ENCODE measurements around the gene ATOH8.

The ATOH8 gene

DNA sequence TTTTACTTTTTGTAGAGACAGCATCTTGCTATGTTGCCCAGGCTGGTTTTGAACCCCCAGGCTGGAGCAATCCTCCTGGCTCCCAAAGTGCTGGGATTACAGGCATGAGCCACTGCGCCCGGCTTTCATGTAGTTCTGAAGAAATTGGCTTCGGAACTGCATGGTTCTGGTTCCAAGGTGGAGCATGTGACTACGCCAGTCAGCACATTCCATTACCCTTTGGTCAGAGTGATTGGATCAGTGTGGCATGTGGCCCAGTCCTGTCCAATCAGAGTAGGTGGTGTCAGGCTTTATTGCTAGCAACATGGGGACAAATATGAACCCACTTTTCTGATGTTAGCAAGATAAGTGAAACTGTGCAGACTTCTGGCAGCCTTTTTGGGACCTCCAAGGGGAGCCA is 16.3 kb upstream of the ATOH8 start:
- H3K27ac ChIP-seq, result no peak overlapping the region
- TF ChIP-seq ZFX (IDR thresholded peaks at IDR 0.05) (no peak), CTCF (conservative IDR thresholded peaks at IDR 0.05) (no peak)

GRCh38 chr2:85737961-85738360 is 15.8 kb upstream of the ATOH8 start:
- TF ChIP-seq ZFX (IDR thresholded peaks at IDR 0.05) (no peak), CTCF (conservative IDR thresholded peaks at IDR 0.05) (no peak)
- H3K27ac ChIP-seq, result no peak overlapping the region

- TF ChIP-seq CTCF (conservative IDR thresholded peaks at IDR 0.05) (no peak), ZFX (IDR thresholded peaks at IDR 0.05) (no peak)
Measured at GRCh38 chr2:85740193-85740592, 13.6 kb upstream of the ATOH8 start.

GRCh38 chr2:85741211-85741832 is 12.5 kb upstream of the ATOH8 start:
- no peak for TF ChIP-seq ZFX (IDR thresholded peaks at IDR 0.05)
- no peak for TF ChIP-seq CTCF (conservative IDR thresholded peaks at IDR 0.05)

More at GRCh38 chr2:85740193-85740592, 13.6 kb upstream of the ATOH8 start:
- no peak overlapping the region for H3K27ac ChIP-seq

DNA sequence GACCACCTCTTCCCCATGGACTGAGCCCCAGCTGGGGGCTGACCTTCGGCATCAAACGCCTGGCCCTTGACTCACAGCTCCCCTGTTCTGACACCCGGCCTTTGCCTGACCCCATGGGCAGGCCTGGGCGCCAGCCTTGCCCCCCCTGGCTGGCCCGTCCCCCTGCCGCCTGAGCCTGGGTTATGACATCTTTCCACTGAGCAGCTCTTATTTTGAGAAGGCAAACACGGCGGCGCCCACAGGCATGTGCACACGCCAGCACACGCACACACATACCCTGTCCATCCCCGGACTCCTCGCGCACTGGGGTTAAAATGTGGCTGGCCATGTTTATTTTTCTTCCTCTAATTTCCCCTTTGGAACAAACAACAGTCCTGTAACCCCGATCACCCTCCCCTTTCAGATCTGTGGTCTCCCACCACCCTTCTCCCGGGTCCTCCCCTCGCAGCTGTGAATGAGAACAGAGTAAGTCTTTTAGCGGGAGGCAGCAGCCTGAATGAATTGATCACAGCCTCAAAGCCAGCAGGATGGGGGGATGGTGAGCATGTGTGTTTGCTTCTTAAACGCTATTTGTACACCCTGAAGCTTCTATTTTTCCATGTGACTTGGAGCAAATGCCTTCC is 11.8 kb upstream of the ATOH8 start:
- peak overlapping the region; percentile 82 for H3K27ac ChIP-seq
- no peak for TF ChIP-seq ZFX (IDR thresholded peaks at IDR 0.05)
- no peak for TF ChIP-seq CTCF (conservative IDR thresholded peaks at IDR 0.05)

More at GRCh38 chr2:85741211-85741832, 12.5 kb upstream of the ATOH8 start:
- peak overlapping the region; percentile 82 for H3K27ac ChIP-seq

DNA sequence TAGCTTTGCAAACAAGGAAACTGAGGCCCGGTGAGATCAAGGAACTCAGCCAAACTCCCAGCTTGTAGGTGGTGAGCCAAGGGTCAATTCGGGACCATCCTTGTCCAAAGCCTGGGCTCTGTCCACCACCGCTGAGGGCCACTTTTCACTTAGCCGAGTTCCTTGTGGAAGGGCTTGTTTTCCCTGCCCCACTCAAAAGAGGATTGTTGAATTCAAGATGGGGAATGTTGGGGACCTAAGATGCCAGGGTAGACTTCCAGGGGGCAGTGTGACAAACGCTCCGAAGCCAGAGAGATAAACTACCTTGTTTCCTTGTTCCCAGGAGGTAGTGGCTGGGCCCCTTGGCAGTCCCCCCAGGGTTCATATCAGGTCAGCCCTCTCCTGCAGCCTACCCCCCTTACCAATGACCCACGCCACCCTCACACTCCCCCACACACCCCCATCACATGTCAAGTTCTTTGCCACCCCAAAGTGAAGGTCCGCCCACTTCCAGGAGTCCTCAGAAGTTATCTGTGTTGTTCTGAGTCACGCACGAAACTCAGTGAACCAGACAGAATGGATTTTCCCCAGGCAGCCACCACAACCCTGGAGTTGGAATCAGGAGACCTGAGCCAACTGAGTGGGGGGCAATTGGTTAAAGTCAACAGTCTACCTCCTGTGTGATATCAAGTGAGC is 10.3 kb upstream of the ATOH8 start:
- TF ChIP-seq ZFX (IDR thresholded peaks at IDR 0.05) (no peak), CTCF (conservative IDR thresholded peaks at IDR 0.05) (no peak)
- H3K27ac ChIP-seq, result peak overlapping the region; percentile 82

DNA sequence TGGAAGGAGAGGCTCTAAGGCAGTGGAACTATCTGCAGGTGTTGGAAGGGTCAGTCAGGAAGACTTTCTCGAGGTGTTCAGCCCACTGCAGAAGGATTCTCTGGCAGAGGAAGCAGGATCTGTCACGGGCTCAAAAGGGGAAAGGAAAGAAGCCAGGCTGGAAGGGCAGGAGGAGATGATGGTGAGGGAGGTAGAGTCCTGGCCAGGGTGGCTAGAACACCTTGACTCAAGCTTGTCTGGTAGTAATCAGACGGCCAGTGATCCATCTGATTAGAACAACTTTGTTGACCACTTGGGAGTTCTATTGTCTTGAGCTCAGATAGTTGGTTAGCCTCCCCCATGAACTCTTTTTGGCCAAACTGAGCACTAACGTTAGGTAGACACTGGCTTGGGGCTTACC is 9.7 kb upstream of the ATOH8 start:
- H3K27ac ChIP-seq, result no peak overlapping the region
- no peak for TF ChIP-seq ZFX (IDR thresholded peaks at IDR 0.05)
- TF ChIP-seq CTCF (conservative IDR thresholded peaks at IDR 0.05), result no peak

Data from C4-2B (cell line).